VCaP (cell line): ENCODE data around the gene SOCS3.

ENCODE experiments used
- H3K27ac ChIP-seq: fragments of 450-650 bp; 2 replicates; pipeline ENCODE4 v1.5.1; 2017
- TF ChIP-seq, protein P1 (sequence below): fragments of 450-650 bp; conservative IDR thresholded peaks from 2 replicates; pipeline ENCODE4 v1.5.1; 2017; ENCODE audit warnings: mild to moderate bottlenecking, moderate library complexity

The SOCS3 gene

GRCh38 chr17:78322858-78323455 is 36.9 kb downstream of the SOCS3 start:
- TF ChIP-seq, protein P1, sequence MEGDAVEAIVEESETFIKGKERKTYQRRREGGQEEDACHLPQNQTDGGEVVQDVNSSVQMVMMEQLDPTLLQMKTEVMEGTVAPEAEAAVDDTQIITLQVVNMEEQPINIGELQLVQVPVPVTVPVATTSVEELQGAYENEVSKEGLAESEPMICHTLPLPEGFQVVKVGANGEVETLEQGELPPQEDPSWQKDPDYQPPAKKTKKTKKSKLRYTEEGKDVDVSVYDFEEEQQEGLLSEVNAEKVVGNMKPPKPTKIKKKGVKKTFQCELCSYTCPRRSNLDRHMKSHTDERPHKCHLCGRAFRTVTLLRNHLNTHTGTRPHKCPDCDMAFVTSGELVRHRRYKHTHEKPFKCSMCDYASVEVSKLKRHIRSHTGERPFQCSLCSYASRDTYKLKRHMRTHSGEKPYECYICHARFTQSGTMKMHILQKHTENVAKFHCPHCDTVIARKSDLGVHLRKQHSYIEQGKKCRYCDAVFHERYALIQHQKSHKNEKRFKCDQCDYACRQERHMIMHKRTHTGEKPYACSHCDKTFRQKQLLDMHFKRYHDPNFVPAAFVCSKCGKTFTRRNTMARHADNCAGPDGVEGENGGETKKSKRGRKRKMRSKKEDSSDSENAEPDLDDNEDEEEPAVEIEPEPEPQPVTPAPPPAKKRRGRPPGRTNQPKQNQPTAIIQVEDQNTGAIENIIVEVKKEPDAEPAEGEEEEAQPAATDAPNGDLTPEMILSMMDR, result no peak
- H3K27ac ChIP-seq, result no peak overlapping the region

GRCh38 chr17:78322327-78322857 is 37.5 kb downstream of the SOCS3 start:
- TF ChIP-seq, protein P1, result no peak
- H3K27ac ChIP-seq, result no peak overlapping the region

- no peak overlapping the region for H3K27ac ChIP-seq
- TF ChIP-seq, protein P1, result no peak
Observed at GRCh38 chr17:78318843-78319242, 41.0 kb downstream of the SOCS3 start.

- TF ChIP-seq, protein P1, result no peak
- H3K27ac ChIP-seq, result no peak overlapping the region
Observed at GRCh38 chr17:78318407-78318806, 41.5 kb downstream of the SOCS3 start.

- no peak overlapping the region for H3K27ac ChIP-seq
- TF ChIP-seq, protein P1, result no peak
Observed at GRCh38 chr17:78317794-78318400, 42.0 kb downstream of the SOCS3 start.

GRCh38 chr17:78316867-78317789 is 42.7 kb downstream of the SOCS3 start:
- TF ChIP-seq, protein P1, result no peak
- H3K27ac ChIP-seq, result no peak overlapping the region; the same call in 1 of the 2 replicates
